SJCRH30 (cell line): Measurements from ENCODE around the gene ALDH1L2. TPM values are rescaled to one million over a fixed set of nuclear protein-coding genes. Genes with fewer than 3 reads are reported as not detected.
A peak's percentile ranks its signal among the peaks of the same experiment; 100 is the strongest.

ENCODE experiments used
- DNase-seq, 2 experiments: peaks; one replicate each; pipeline ENCODE4 v3.0.0-alpha.2; 2015 to 2020
- H3K27ac ChIP-seq: fragments of 250-450 bp; sonication (Bioruptor Pico); 2 replicates; pipeline ENCODE4 v1.5.1; 2020; ENCODE audit warnings: mild to moderate bottlenecking, moderate library complexity
- H3K27me3 ChIP-seq: fragments of 250-450 bp; sonication (Bioruptor Pico); 2 replicates; pipeline ENCODE4 v1.5.1; 2020; ENCODE audit warnings: mild to moderate bottlenecking, moderate library complexity
- H3K36me3 ChIP-seq: fragments of 250-450 bp; sonication (Bioruptor Pico); 2 replicates; pipeline ENCODE4 v1.5.1; 2020; ENCODE audit warnings: mild to moderate bottlenecking, moderate library complexity
- H3K4me1 ChIP-seq: fragments of 250-450 bp; sonication (Bioruptor Pico); 2 replicates; pipeline ENCODE4 v1.5.1; 2020; ENCODE audit warnings: mild to moderate bottlenecking, moderate library complexity
- H3K4me3 ChIP-seq: fragments of 250-450 bp; sonication (Bioruptor Pico); 2 replicates; pipeline ENCODE4 v1.5.1; 2020; ENCODE audit warnings: mild to moderate bottlenecking, moderate library complexity
- H3K9me3 ChIP-seq: fragments of 250-450 bp; sonication (Bioruptor Pico); replicated peaks from 2 replicates; pipeline ENCODE4 v1.5.1; 2020; ENCODE audit warnings: mild to moderate bottlenecking, moderate library complexity
- total RNA-seq: library from RNA; depleted of rRNA; stranded (reverse); fragments of >200 nt; shearing (Covaris generic); gene quantifications from 2 replicates; pipeline ENCODE4 v1.2.3, GENCODE V29; 2014

ALDH1L2 gene
- total RNA-seq, 1 experiment from 2014 or later: 0.45 TPM

DNA sequence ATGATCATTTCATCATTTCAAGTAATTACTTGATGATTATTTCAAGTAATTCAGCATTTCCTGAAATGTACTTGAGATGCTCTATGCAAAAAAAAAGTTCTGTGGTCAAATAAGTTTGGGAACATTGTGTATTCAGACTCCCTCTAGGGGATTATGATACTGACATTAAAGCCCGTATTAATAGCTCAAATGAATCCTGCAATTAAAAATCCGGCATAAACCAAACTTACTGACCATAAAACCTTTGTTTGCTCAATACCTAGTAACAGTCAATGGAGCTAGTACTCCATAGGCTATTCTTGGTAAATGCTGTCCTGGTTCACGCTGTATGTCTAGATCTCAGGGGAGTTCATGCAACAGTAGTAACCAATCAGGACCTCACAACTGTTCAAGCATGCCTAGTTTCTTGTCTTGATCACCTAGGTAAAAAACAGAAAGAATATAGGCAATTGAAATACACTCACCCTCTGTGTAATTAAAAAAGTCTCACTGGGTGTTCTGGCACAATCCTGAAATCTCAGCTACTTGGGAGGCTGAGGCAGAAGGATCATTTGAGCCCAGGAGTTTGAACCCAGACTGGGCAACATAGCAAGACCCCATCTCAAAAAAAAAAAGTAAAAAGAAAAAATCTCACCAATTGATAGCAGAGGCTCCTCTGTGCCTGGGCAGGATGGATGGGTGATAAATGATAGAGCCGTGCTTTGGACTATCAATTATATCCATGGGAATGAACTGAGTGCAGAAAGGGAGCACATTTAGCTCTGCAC is 14.1 kb downstream of the ALDH1L2 start:
- no peak for DNase-seq
- no peaks in the 10 kb centered on the region for H3K27me3 ChIP-seq
- H3K9me3 ChIP-seq: no peaks in the 10 kb centered on the region
- H3K4me3 ChIP-seq: no peak overlapping the region
- H3K27ac ChIP-seq: no peak overlapping the region
- no peaks in the 10 kb centered on the region; the same call in 1 of the 2 replicates for H3K4me1 ChIP-seq
- no peaks in the 10 kb centered on the region for H3K36me3 ChIP-seq

DNA sequence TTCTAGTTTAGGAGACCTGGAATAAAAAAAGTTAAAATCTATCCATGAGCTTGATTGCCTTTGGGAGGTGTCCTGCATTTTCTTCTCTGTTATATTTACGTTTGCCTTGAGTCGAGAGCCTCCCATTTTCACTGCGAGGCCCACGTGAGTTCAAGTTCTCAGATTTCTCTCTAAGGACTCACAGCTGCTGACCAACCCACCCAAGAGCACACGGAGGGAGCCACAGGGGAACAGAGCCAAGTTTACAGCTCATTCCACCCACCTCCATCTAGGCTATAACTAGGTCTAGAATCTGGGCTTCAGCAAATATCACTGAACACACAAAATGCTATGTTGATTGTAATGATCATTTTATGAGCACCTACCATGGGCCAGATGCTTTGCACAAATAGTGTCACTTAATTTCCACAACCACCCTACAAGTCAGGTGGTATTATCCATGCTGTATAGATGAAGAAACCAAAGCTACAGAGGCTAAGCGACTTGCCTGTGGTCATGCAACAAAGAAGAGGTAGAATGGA is 16.7 kb downstream of the ALDH1L2 start:
- DNase-seq: peak; percentile 11 to 62

DNA sequence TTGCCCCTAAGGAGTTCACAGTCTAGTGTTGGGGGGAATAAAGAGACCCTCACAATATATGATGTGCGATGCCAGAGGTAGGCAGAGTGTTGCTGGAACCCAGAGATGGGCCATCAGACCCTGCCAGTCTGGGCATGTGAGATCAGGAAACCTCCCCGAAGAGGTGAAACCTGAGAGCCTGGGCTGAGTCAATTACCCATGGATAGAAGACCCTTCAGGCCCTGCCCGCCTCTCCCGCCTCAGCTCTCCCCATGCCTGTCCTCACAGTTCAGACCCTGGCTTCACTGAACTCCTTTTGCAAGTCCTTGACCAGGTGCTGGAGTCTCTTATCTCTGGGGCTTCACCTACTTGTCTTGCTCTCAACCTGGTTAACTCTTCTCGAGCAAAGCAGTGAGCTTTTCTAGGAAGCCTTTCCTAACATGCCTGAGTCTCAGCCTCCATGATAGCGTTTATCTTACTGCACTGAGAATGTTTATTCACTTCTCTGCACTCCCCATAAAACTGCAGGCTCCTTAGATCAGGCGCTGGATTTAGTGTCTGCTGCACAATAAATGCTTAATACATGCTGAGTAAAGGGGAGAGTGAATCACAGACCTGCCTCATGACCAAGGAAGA is 19.6 kb downstream of the ALDH1L2 start:
- no peaks in the 10 kb centered on the region for H3K27me3 ChIP-seq
- H3K36me3 ChIP-seq: no peaks in the 10 kb centered on the region
- H3K4me3 ChIP-seq: no peak overlapping the region
- no peak overlapping the region for H3K27ac ChIP-seq
- no peaks in the 10 kb centered on the region; the same call in 1 of the 2 replicates for H3K4me1 ChIP-seq
- H3K9me3 ChIP-seq: no peaks in the 10 kb centered on the region
- peak in 1 of 2 experiments; percentile 12 for DNase-seq

More for the DNA sequence above, 16.7 kb downstream of the ALDH1L2 start:
- H3K36me3 ChIP-seq: no peaks in the 10 kb centered on the region
- no peak overlapping the region for H3K4me3 ChIP-seq
- no peaks in the 10 kb centered on the region for H3K27me3 ChIP-seq
- no peaks in the 10 kb centered on the region for H3K9me3 ChIP-seq
- H3K4me1 ChIP-seq: no peaks in the 10 kb centered on the region; the same call in 1 of the 2 replicates
- no peak overlapping the region for H3K27ac ChIP-seq

DNA sequence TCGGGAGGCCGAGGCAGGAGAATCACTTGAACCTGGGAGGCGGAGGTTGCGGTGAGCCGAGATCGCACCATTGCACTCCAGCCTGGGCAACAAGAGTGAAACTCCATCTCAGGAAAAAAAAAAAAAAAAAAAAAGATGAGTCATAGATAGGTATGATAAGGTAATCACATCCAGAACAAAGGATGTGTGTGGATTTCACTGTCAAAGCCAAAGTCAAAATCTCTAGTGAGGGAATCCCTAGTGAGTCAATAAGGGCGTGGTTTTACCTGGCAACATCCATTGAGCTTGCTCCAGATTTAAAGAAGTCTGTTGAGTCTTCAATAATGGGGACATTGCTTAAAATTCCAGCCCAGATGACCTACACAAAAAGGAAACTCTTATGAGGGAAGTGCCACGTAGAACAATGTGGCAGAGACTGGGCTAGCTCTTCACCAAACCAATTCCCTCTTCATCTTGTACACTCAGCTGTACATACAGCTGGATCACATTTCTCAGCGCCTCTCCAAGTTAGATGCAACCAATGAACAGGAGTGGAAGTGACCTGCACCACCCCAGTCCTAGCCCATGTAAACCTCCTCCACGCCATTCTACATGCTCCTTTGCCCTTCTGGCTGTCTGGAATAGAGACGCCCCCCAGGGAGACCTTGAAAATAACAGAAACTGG is 23.4 kb downstream of the ALDH1L2 start:
- no peak for DNase-seq
- Histone ChIP-seq H3K4me3 (no peak overlapping the region), H3K9me3 (0 out of 2 replicates have a peak, but pooled peaks cover 3% of the 10 kb centered on the region), H3K27me3 (no peaks in the 10 kb centered on the region), H3K4me1 (no peaks in the 10 kb centered on the region), H3K27ac (no peak overlapping the region), H3K36me3 (no peaks in the 10 kb centered on the region)

DNA sequence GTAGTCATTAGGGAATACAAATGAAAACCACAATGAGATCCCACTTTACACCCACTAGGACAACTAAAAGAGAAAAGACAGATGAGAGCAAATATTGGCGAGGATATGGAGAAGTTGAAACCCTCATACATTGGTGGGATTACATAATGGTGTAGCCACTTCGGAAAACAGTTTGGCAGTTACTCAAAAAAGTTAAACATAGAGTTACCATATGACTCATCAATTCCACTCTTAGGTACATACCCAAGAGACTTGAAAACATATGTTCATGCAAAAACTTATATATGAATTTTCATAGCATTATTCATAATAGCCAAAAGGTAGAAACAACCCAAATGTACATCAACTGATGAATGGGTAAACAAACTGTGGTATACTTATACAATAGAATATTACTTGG is 27.1 kb downstream of the ALDH1L2 start:
- Histone ChIP-seq H3K4me1 (no peaks in the 10 kb centered on the region), H3K9me3 (0 out of 2 replicates have a peak, but pooled peaks cover 3% of the 10 kb centered on the region), H3K27me3 (no peaks in the 10 kb centered on the region), H3K27ac (no peak overlapping the region), H3K4me3 (no peak overlapping the region), H3K36me3 (no peaks in the 10 kb centered on the region)
- no peak for DNase-seq

DNA sequence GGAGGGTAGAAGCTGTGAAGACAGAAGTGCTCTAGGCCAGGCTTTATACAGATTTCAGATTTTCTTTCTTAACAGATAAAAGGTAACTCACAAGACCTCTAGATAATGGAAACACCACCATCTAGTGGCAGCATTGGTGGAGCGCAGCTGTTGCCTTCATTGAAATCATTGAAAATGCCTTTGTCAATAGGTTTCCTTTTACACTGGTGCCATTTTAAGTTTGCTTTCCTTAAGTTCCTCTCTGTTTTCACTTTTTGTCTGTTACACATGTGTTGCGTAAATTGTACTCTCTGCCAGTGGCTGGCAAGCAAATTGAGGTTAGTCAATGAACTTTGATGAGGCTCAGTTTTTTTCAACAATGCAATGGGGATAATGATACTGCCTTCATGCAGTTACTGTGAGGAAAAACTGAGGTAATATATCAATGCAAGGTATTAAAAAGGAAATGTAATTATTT is 31.1 kb downstream of the ALDH1L2 start:
- Histone ChIP-seq H3K27ac (no peak overlapping the region), H3K4me3 (no peak overlapping the region), H3K36me3 (no peaks in the 10 kb centered on the region), H3K9me3 (0 out of 2 replicates have a peak, but pooled peaks cover 3% of the 10 kb centered on the region), H3K4me1 (no peaks in the 10 kb centered on the region), H3K27me3 (no peaks in the 10 kb centered on the region)
- peak; percentile 46 to 85 for DNase-seq

DNA sequence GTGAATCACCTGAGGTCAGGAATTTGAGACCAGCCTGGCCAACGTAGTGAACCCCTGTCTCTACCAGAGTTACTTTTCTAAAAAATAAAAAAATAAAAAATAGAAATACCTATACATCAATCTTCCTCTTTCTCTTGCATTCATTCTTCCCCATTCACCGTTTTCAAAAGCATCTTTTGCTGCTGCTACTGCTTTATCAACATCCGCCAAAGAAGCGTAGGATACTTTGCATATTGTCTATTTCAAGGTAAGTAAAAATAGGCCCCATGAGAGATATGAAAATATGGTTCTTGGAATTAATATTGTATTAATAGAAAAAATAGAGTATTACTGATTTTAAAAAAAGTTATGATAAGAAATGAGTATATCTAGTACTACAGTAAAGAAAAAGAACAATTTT is 32.3 kb downstream of the ALDH1L2 start:
- Histone ChIP-seq H3K4me1 (no peaks in the 10 kb centered on the region), H3K36me3 (no peaks in the 10 kb centered on the region), H3K27ac (no peak overlapping the region), H3K9me3 (0 out of 2 replicates have a peak, but pooled peaks cover 3% of the 10 kb centered on the region), H3K27me3 (no peaks in the 10 kb centered on the region), H3K4me3 (no peak overlapping the region)
- no peak for DNase-seq

DNA sequence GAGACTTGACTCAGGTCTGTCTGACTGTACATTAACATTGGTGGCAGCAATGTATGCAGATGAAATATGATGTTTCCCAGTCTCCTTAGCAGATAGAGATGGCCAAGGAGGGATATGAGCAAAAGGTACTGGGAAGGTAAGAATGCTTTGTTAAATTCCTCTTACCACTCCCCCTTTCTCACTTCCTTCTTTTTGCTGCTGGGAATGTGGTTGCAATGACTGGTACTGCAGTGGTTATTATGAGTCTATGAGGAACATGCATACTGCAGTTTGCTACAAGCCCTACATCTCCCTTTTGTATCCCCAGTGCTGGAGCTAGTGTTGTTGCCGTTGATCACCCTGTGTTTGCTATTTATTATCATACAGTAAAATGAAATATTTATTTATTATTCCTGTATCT is 35.9 kb downstream of the ALDH1L2 start:
- no peaks in the 10 kb centered on the region for H3K27me3 ChIP-seq
- DNase-seq: no peak
- H3K4me1 ChIP-seq: no peaks in the 10 kb centered on the region
- no peaks in the 10 kb centered on the region for H3K36me3 ChIP-seq
- H3K27ac ChIP-seq: no peak overlapping the region
- no peaks in the 10 kb centered on the region for H3K9me3 ChIP-seq
- no peak overlapping the region for H3K4me3 ChIP-seq

DNA sequence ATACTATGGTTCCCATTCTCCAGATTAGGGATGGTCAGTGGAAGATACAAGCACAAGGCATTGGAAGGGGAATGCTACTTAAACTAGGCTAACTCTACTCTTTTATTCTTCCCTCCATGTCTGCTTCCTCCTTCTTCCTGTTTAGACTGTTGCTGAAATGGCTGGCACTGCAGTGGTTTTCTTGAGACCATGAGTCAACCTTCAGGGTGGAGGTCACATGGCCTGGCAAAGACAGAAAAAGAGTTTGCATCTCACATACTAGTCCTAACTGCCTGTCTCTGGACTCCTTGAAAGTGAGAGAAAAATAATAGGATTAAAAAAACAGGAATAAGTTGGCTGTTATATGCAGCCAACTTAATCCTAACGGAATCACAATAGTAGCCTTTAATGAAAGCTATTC is 37.0 kb downstream of the ALDH1L2 start:
- H3K9me3 ChIP-seq: no peaks in the 10 kb centered on the region
- DNase-seq: no peak
- no peak overlapping the region for H3K4me3 ChIP-seq
- H3K27ac ChIP-seq: no peak overlapping the region
- H3K36me3 ChIP-seq: no peaks in the 10 kb centered on the region
- H3K27me3 ChIP-seq: no peaks in the 10 kb centered on the region
- H3K4me1 ChIP-seq: no peaks in the 10 kb centered on the region

DNA sequence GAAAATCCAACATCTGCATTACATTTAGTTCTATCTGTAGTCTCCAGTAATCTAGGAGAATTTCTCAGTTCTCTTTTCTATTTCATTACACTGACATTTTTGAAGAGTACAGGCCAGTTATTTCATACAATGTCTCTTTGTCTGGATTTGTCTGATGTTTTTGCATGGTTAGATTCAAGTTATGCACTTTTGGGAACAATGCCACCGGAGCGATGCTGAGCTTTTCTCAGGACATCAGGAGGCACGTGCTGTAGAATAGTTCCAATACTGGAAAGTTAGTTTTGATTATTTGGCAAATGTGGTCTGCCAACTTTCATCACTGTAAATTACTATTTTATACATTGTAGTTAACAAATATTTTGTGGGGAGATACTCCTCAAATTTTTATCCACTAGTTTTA is 43.1 kb downstream of the ALDH1L2 start:
- no peaks in the 10 kb centered on the region for H3K4me1 ChIP-seq
- no peak for DNase-seq
- H3K27ac ChIP-seq: no peak overlapping the region
- H3K4me3 ChIP-seq: no peak overlapping the region
- no peaks in the 10 kb centered on the region for H3K9me3 ChIP-seq
- no peaks in the 10 kb centered on the region for H3K36me3 ChIP-seq
- no peaks in the 10 kb centered on the region for H3K27me3 ChIP-seq

DNA sequence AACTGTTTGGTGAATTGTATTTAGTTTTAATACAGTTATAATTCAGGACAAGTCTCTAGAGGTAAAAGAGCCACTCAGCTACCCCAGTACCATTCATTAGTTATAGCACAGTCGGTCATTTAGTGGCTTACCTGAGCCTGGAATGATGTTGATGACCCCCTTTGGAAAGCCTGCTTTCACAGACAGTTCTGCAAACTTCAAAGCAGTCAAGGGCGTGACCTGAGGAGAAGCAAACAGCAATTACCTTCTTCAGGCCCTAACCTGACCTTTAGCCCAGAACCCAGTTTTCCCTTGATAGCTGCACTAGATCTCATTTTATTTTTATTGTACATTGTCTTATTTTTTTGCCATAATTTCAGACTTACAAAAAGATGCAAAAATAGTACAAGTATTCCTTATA is 43.8 kb downstream of the ALDH1L2 start:
- H3K4me3 ChIP-seq: no peak overlapping the region

DNA sequence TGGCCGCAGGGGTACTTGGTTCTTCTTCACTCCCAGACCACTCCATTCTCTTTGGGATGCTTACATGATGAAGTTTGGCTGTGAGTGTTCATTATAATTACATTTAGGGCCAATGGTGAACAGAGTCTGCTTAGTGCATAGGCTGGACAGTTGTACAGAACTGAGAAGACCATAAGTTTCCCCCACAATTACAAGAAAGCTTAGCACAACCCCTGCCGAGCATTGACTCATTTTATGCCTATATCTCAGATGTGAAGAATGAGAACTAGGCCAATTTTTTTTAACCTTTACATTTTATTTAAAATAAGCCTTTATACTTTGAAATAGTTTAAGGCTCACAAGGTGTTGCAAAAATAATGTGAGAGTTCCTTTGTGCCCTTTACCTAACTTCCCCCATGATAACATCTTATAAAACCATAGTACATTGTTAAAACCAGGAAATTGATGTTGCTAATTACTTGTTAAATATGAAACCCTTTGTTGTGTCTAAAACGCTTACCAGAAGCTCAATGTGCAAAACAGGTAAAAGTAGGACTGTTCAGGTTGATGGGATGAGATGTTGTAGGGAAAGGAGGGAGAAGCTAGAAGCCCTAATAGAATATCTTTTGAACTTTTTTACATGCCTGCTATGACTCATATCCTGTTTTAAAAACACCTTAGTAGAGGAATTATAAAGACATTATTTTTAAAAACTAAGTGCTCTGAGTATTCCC is 47.2 kb downstream of the ALDH1L2 start:
- H3K36me3 ChIP-seq: no peaks in the 10 kb centered on the region
- H3K4me3 ChIP-seq: no peak overlapping the region
- H3K27ac ChIP-seq: no peak overlapping the region
- no peaks in the 10 kb centered on the region for H3K4me1 ChIP-seq
- no peaks in the 10 kb centered on the region for H3K27me3 ChIP-seq
- H3K9me3 ChIP-seq: no peaks in the 10 kb centered on the region
- no peak for DNase-seq

More for the DNA sequence above, 43.8 kb downstream of the ALDH1L2 start:
- Histone ChIP-seq H3K4me1 (no peaks in the 10 kb centered on the region), H3K27ac (no peak overlapping the region), H3K9me3 (no peaks in the 10 kb centered on the region), H3K27me3 (no peaks in the 10 kb centered on the region), H3K36me3 (no peaks in the 10 kb centered on the region)
- no peak for DNase-seq

DNA sequence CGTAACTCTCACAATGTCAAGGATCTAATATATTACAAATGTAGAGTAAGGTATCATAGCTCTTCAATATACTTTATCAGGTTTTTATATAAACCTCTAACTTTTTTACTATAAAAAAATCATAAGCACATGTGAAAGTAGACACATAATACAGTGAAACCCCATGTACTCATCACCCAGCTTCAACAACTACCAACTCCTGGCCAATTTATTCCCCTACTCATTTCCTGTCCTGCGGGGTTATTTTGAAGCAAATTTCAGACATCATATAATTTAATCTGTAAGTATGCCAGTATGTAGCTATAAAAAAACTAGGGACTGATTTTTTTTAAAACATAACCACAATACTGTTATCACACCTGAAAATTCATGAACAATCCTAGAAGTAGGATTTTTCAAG is 50.4 kb downstream of the ALDH1L2 start:
- Histone ChIP-seq H3K36me3 (no peaks in the 10 kb centered on the region), H3K27ac (no peak overlapping the region), H3K4me3 (no peak overlapping the region), H3K9me3 (no peaks in the 10 kb centered on the region), H3K4me1 (no peaks in the 10 kb centered on the region), H3K27me3 (no peaks in the 10 kb centered on the region)
- no peak for DNase-seq

DNA sequence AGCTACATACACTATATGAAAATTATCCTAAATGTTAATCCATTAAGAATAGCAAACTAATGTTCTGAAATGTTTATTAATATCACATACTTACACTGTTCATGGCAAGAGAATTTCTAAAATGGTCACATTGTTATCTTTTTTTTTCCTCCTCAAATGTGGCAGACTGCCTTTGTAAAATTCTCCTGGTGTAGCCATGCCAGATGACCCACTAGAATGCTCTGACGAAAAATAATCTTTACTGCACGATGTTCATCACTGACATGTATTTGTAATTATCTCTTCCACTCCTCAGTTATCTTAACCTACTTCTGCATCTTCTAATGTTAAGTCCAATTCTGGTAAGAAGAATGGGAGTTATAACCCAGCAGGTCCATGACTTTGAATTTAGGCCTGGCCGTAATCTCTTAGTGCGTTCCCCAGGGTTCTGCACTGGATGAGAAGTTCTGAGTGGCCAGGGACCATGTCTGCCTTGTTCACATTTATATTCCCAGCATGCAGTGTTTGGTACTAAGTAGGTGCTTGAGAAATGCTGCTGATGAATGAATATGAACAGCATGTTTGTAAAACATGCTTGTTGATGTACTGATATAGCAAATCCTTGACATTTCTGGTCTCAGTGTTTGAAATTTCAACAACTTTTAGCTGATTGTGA is 51.4 kb downstream of the ALDH1L2 start:
- H3K27ac ChIP-seq: no peak overlapping the region
- H3K4me3 ChIP-seq: no peak overlapping the region
- no peaks in the 10 kb centered on the region for H3K4me1 ChIP-seq
- no peak for DNase-seq
- H3K9me3 ChIP-seq: no peaks in the 10 kb centered on the region
- no peaks in the 10 kb centered on the region for H3K27me3 ChIP-seq
- H3K36me3 ChIP-seq: no peaks in the 10 kb centered on the region
